T-helper 1 cell treated with Interleukin-12 subunit alpha and Interleukin-12 subunit beta and Interleukin-4 antibody, amounts not matched to agents 30 μg/mL and 1 μg/mL, for 36 hours (primary cell): ENCODE data around the gene KCTD1.

ENCODE experiments used
- H3K27ac Mint-ChIP-seq: one replicate; pipeline ENCODE4 v1.8.0; 2021; ENCODE audit warnings: mild to moderate bottlenecking, mixed read lengths
- H3K27me3 Mint-ChIP-seq: one replicate; pipeline ENCODE4 v1.8.0; 2021; ENCODE audit warnings: low read depth, mixed read lengths
- H3K36me3 Mint-ChIP-seq: one replicate; pipeline ENCODE4 v1.8.0; 2021; ENCODE audit warnings: low read depth, mixed read lengths
- H3K4me1 Mint-ChIP-seq: one replicate; pipeline ENCODE4 v1.8.0; 2021; ENCODE audit warnings: low read depth, mixed read lengths
- H3K4me3 Mint-ChIP-seq: one replicate; pipeline ENCODE4 v1.8.0; 2021; ENCODE audit warnings: mild to moderate bottlenecking, moderate library complexity, mixed read lengths
- H3K9me3 Mint-ChIP-seq: one replicate; pipeline ENCODE4 v1.8.0; 2021; ENCODE audit warnings: mixed read lengths

The KCTD1 gene

DNA sequence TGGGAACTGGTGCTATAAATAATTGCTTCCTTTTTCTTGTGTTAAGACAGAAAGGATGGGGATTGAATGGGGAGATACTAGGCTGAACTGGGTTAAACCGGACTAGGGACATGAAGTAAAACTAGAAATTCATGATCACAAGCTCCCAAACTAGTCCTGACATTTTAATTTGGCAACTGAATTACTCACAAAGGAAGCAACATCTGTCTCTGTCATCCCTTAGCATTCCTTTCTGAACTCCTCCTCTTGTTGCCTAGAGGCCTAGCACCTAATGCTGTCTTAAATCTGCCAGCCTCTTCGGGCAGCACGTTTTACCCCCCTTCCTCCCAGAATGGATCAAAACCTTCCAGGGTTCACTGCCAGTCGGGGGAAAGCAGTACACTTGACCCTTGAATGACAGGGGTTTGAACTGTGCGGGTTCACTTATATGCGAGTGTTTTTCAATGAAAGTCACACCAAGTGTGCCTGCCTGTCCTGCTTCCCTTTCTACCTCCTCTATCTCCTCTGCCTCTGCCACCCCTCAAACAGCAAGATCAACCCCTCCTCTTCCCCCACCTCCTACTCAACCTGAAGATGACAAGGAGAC, 8.2 kb downstream of the KCTD1 start:
- Mint-ChIP-seq H3K27ac (no peak overlapping the region), H3K27me3 (no peaks in the 10 kb centered on the region), H3K4me3 (no peak overlapping the region), H3K36me3 (no peaks in the 10 kb centered on the region), H3K9me3 (no peaks in the 10 kb centered on the region), H3K4me1 (peaks cover 5% of the 10 kb centered on the region)

GRCh38 chr18:26538524-26538923, 9.8 kb downstream of the KCTD1 start:
- no peaks in the 10 kb centered on the region for H3K9me3 Mint-ChIP-seq
- H3K4me3 Mint-ChIP-seq, result no peak overlapping the region
- peaks cover 5% of the 10 kb centered on the region for H3K4me1 Mint-ChIP-seq
- no peaks in the 10 kb centered on the region for H3K36me3 Mint-ChIP-seq
- no peaks in the 10 kb centered on the region for H3K27me3 Mint-ChIP-seq
- H3K27ac Mint-ChIP-seq, result no peak overlapping the region

GRCh38 chr18:26536664-26537063, 11.7 kb downstream of the KCTD1 start:
- H3K4me3 Mint-ChIP-seq, result no peak overlapping the region
- no peaks in the 10 kb centered on the region for H3K27me3 Mint-ChIP-seq
- H3K9me3 Mint-ChIP-seq, result no peaks in the 10 kb centered on the region
- no peaks in the 10 kb centered on the region for H3K36me3 Mint-ChIP-seq
- H3K4me1 Mint-ChIP-seq, result peaks cover 5% of the 10 kb centered on the region
- H3K27ac Mint-ChIP-seq, result no peak overlapping the region

DNA sequence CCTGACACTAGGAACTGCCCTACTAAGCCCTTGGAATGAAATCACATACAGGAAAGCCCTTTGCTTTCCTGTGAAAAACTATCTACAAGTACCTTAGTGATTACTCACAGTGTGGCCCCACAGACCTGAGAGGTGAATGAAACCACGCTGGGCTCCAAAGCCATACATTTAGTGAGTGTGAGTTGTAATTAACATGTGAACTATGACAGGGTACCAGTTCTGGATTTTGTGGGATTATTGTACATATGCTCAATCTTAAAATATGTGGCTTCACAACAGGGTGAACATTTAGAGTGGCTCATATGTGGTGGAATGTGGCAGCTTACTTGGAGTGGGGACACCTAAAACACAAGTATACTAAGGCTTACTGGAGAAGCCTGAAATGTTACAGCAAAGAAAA, 12.3 kb downstream of the KCTD1 start:
- Mint-ChIP-seq H3K27ac (no peak overlapping the region), H3K9me3 (no peaks in the 10 kb centered on the region), H3K36me3 (no peaks in the 10 kb centered on the region), H3K4me1 (peaks cover 5% of the 10 kb centered on the region), H3K27me3 (no peaks in the 10 kb centered on the region), H3K4me3 (no peak overlapping the region)

DNA sequence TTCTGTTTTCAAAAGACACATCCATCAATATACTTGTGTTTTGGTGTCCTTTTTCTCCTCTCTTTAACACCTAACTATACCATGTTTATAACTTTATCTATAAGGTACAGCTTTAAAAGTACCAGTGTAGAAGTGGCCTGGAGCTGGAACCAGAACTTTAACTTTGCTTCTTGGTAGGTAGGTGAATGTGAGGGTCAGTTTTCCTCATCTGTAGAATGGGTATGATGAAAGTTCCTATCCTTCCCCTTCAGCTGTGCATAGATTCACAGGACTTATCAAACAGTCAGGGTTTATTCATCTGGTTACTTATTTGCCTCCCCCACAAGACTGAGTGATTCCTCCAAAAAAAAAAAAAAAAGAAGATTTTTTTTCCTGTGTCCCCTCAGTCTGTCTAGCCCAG, 12.7 kb downstream of the KCTD1 start:
- Mint-ChIP-seq H3K36me3 (no peaks in the 10 kb centered on the region), H3K4me1 (peaks cover 5% of the 10 kb centered on the region), H3K9me3 (no peaks in the 10 kb centered on the region), H3K27ac (no peak overlapping the region), H3K4me3 (no peak overlapping the region), H3K27me3 (no peaks in the 10 kb centered on the region)

- Mint-ChIP-seq H3K27me3 (no peaks in the 10 kb centered on the region), H3K4me1 (peaks cover 2% of the 10 kb centered on the region), H3K9me3 (no peaks in the 10 kb centered on the region), H3K4me3 (no peak overlapping the region), H3K36me3 (no peaks in the 10 kb centered on the region), H3K27ac (no peak overlapping the region)
Observed at GRCh38 chr18:26532367-26533340, 15.7 kb downstream of the KCTD1 start.

DNA sequence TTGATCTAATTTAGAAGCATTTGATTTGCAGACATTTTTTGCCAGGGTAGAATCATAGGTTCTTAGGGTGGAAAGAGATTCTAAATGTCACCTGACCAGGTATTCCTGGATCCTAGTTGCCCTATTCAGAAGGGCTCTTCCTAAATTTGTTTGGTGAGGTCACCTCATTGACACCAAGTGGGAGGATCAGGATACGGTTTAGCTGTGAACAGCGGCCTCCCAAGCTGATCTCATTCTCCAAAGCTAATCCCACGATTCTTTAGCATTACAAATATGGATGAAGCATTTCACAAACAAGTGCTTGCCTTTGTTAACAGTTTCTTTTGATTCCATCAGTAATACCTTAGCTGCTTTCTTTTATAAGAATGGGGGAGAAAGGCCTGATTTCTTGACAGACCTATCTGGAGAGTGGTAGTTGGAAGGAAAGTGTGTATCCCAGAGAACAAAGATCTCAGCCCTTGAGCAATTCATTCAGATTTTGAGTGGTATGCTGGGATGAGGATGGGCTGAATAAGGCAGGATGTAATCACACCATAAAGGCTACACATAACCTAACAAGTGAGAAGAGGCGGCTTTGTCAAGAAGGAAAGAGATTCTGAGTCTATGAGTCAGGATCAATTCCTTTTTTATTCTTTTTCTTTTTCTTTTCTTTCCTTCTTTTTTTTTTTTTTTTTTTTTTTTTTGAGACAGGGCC, 16.6 kb downstream of the KCTD1 start:
- Mint-ChIP-seq H3K27ac (no peak overlapping the region), H3K4me1 (peaks cover 2% of the 10 kb centered on the region), H3K36me3 (no peaks in the 10 kb centered on the region), H3K4me3 (no peak overlapping the region), H3K9me3 (no peaks in the 10 kb centered on the region), H3K27me3 (no peaks in the 10 kb centered on the region)

- H3K27me3 Mint-ChIP-seq, result no peaks in the 10 kb centered on the region
- H3K4me1 Mint-ChIP-seq, result no peaks in the 10 kb centered on the region
- H3K36me3 Mint-ChIP-seq, result no peaks in the 10 kb centered on the region
Observed at GRCh38 chr18:26526966-26527234, 21.5 kb downstream of the KCTD1 start.

GRCh38 chr18:26526128-26526965, 22.0 kb downstream of the KCTD1 start:
- Mint-ChIP-seq H3K27ac (no peak overlapping the region), H3K27me3 (no peaks in the 10 kb centered on the region), H3K36me3 (no peaks in the 10 kb centered on the region), H3K4me3 (no peak overlapping the region), H3K9me3 (no peaks in the 10 kb centered on the region), H3K4me1 (no peaks in the 10 kb centered on the region)

More at GRCh38 chr18:26526966-26527234, 21.5 kb downstream of the KCTD1 start:
- Mint-ChIP-seq H3K27ac (no peak overlapping the region), H3K9me3 (no peaks in the 10 kb centered on the region), H3K4me3 (no peak overlapping the region)

GRCh38 chr18:26524504-26525351, 23.6 kb downstream of the KCTD1 start:
- H3K4me1 Mint-ChIP-seq, result no peaks in the 10 kb centered on the region
- H3K36me3 Mint-ChIP-seq, result no peaks in the 10 kb centered on the region
- no peaks in the 10 kb centered on the region for H3K27me3 Mint-ChIP-seq
- no peak overlapping the region for H3K27ac Mint-ChIP-seq
- no peaks in the 10 kb centered on the region for H3K9me3 Mint-ChIP-seq
- no peak overlapping the region for H3K4me3 Mint-ChIP-seq

- H3K27ac Mint-ChIP-seq, result no peak overlapping the region
- no peaks in the 10 kb centered on the region for H3K27me3 Mint-ChIP-seq
- no peak overlapping the region for H3K4me3 Mint-ChIP-seq
- H3K36me3 Mint-ChIP-seq, result no peaks in the 10 kb centered on the region
- no peaks in the 10 kb centered on the region for H3K9me3 Mint-ChIP-seq
- H3K4me1 Mint-ChIP-seq, result no peaks in the 10 kb centered on the region
Observed at GRCh38 chr18:26524002-26524401, 24.4 kb downstream of the KCTD1 start.

DNA sequence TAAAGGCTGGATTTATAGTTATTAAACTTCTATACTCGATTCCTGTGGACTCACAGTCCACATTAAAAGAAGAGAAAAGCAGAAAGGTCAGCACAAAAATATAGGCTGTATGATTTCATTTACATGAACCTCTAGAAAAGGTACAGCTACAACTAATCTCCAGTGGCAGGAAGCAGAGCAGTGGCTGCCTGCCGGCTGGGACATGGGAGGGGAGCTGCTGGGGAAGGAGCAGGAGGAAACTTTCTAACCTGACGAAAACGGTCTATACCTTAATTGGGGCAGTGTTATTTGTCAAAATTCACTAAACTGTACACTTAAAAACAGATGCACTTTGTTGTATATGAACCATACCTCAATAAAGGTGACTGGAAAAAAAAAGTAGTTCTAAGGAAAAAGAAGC, 26.7 kb downstream of the KCTD1 start:
- H3K36me3 Mint-ChIP-seq, result no peaks in the 10 kb centered on the region
- no peaks in the 10 kb centered on the region for H3K4me1 Mint-ChIP-seq
- H3K27ac Mint-ChIP-seq, result no peak overlapping the region
- no peaks in the 10 kb centered on the region for H3K9me3 Mint-ChIP-seq
- peaks cover 3% of the 10 kb centered on the region for H3K27me3 Mint-ChIP-seq
- no peak overlapping the region for H3K4me3 Mint-ChIP-seq

GRCh38 chr18:26520974-26521373, 27.4 kb downstream of the KCTD1 start:
- Mint-ChIP-seq H3K4me3 (no peak overlapping the region), H3K27me3 (peaks cover 5% of the 10 kb centered on the region), H3K27ac (no peak overlapping the region), H3K4me1 (no peaks in the 10 kb centered on the region), H3K36me3 (no peaks in the 10 kb centered on the region), H3K9me3 (no peaks in the 10 kb centered on the region)

DNA sequence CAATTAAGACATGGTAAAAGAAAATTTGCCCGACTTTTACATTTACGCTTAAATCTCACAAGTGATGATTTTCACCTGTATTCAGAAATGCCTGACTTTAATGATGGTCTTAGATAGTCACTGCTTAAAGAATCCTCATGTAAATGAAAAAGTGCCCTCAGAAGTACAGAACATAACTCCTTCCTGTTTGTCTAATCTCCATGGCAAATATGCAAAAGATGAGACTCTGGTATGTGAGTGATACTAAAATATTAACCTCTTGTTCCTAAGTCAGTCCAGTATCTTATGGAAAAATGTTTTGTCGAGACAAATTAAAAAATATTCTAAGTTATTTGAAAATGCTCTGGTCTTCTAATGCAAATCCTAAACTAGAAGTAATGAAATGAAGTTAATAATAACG, 29.2 kb downstream of the KCTD1 start:
- Mint-ChIP-seq H3K36me3 (no peaks in the 10 kb centered on the region), H3K27ac (no peak overlapping the region)

More for the DNA sequence above, 29.2 kb downstream of the KCTD1 start:
- Mint-ChIP-seq H3K27me3 (peaks cover 8% of the 10 kb centered on the region), H3K9me3 (no peaks in the 10 kb centered on the region), H3K4me1 (no peaks in the 10 kb centered on the region), H3K4me3 (no peak overlapping the region)
